Neural cell (in vitro differentiated cells): ENCODE measurements around the gene NRDC. TPM values are rescaled to one million over a fixed set of nuclear protein-coding genes. Genes with fewer than 3 reads are reported as not detected.

Experiments
- H2AFZ ChIP-seq: fragments of 200-600, 300-800 bp; sonication (generic), shearing (Covaris generic); 2 replicates; pipeline ENCODE4 v1.6.0; 2014; ENCODE audit warnings: low read depth, mild to moderate bottlenecking, antibody characterized with exemption, low read length, moderate library complexity
- H3F3A ChIP-seq: fragments of 200-600 bp; shearing (Covaris generic); 2 replicates; pipeline ENCODE4 v1.6.1; 2016; ENCODE audit warnings: mild to moderate bottlenecking, moderate library complexity, mixed read lengths, antibody characterized with exemption, low read length; ENCODE audit not compliant: insufficient read depth, poor library complexity, severe bottlenecking
- H3K27ac ChIP-seq: fragments of 200-600, 300-800 bp; sonication (generic), shearing (Covaris generic); 2 replicates; pipeline ENCODE4 v1.5.1; 2014; ENCODE audit warnings: mild to moderate bottlenecking, low read length, moderate library complexity
- H3K27me3 ChIP-seq: fragments of 300-800, 200-600 bp; sonication (generic), shearing (Covaris generic); 2 replicates; pipeline ENCODE4 v1.6.0; 2014; ENCODE audit warnings: mild to moderate bottlenecking, low read depth, low read length, moderate library complexity; ENCODE audit not compliant: insufficient read depth
- H3K36me3 ChIP-seq: fragments of 300-800, 200-600 bp; sonication (generic), shearing (Covaris generic); 2 replicates; pipeline ENCODE4 v1.5.1; 2014; ENCODE audit warnings: mild to moderate bottlenecking, antibody characterized with exemption, low read length, moderate library complexity; ENCODE audit not compliant: insufficient read depth
- H3K4me2 ChIP-seq: fragments of 300-800, 200-600 bp; sonication (generic), shearing (Covaris generic); 2 replicates; pipeline ENCODE4 v1.6.0; 2014; ENCODE audit warnings: mild to moderate bottlenecking, low read length
- H3K4me3 ChIP-seq: fragments of 300-800, 200-600 bp; sonication (generic), shearing (Covaris generic); 2 replicates; pipeline ENCODE4 v1.5.1; 2014; ENCODE audit warnings: mild to moderate bottlenecking, low read length, moderate library complexity
- H3K79me2 ChIP-seq: fragments of 200-600 bp; shearing (Covaris generic); replicated peaks from 2 replicates; pipeline ENCODE4 v1.6.0; 2014; ENCODE audit warnings: mild to moderate bottlenecking, low read length, moderate library complexity; ENCODE audit not compliant: insufficient read depth
- H3K9ac ChIP-seq: fragments of 300-800, 200-600 bp; sonication (generic), shearing (Covaris generic); 2 replicates; pipeline ENCODE4 v1.6.1; 2016; ENCODE audit warnings: mild to moderate bottlenecking, low read length, mixed read lengths
- H3K9me2 ChIP-seq: fragments of 200-600 bp; shearing (Covaris generic); 2 replicates; pipeline ENCODE4 v1.6.1; 2016; ENCODE audit warnings: mild to moderate bottlenecking, low read length, mixed read lengths; ENCODE audit not compliant: insufficient read depth
- H3K9me3 ChIP-seq: fragments of 200-600, 300-800 bp; sonication (generic), shearing (Covaris generic); 2 replicates; pipeline ENCODE4 v1.6.1; 2016; ENCODE audit warnings: mild to moderate bottlenecking, mixed run types, low read length, moderate library complexity, mixed read lengths
- H4K20me1 ChIP-seq: fragments of 200-600 bp; shearing (Covaris generic); 2 replicates; pipeline ENCODE4 v1.6.1; 2016; ENCODE audit warnings: mild to moderate bottlenecking, mixed run types; ENCODE audit not compliant: insufficient read depth
- EP300 ChIP-seq: fragments of 450-650 bp; conservative IDR thresholded peaks from 2 replicates; pipeline ENCODE4 v1.6.1; 2014; ENCODE audit warnings: antibody characterized with exemption, mild to moderate bottlenecking, moderate library complexity; ENCODE audit not compliant: poor library complexity, severe bottlenecking
- MXI1 ChIP-seq: fragments of 450-650 bp; conservative IDR thresholded peaks from 2 replicates; pipeline ENCODE4 v1.6.1; 2014; ENCODE audit warnings: antibody characterized with exemption, mild to moderate bottlenecking; ENCODE audit not compliant: poor library complexity, severe bottlenecking
- POLR2AphosphoS5 ChIP-seq: IDR thresholded peaks from 2 replicates; pipeline ENCODE4 v1.6.1; 2012
- RAD21 ChIP-seq: fragments of 450-650 bp; conservative IDR thresholded peaks from 2 replicates; pipeline ENCODE4 v1.6.1; 2014; ENCODE audit warnings: antibody characterized with exemption, mild to moderate bottlenecking, moderate library complexity
- SMC3 ChIP-seq: fragments of 450-650 bp; conservative IDR thresholded peaks from 2 replicates; pipeline ENCODE4 v1.6.1; 2014; ENCODE audit warnings: antibody characterized with exemption, mild to moderate bottlenecking, moderate library complexity; ENCODE audit not compliant: poor library complexity
- polyA plus RNA-seq: library from polyadenylated mRNA; depleted of rRNA; stranded (reverse); fragments of >200 nt; gene quantifications from 2 replicates; pipeline ENCODE4 v1.2.3, GENCODE V29; 2014
- TF ChIP-seq, protein P1 (sequence below): IDR thresholded peaks from 2 replicates; pipeline ENCODE4 v1.6.1; 2012; ENCODE audit warnings: borderline replicate concordance
- TF ChIP-seq, protein P2 (sequence below): fragments of 450-650 bp; IDR thresholded peaks from 2 replicates; pipeline ENCODE4 v1.5.1; 2014; ENCODE audit warnings: antibody characterized with exemption, mild to moderate bottlenecking, moderate library complexity; ENCODE audit not compliant: poor library complexity, severe bottlenecking

NRDC gene
- polyA plus RNA-seq, 1 donor from 2014 or later, result 114 TPM

DNA sequence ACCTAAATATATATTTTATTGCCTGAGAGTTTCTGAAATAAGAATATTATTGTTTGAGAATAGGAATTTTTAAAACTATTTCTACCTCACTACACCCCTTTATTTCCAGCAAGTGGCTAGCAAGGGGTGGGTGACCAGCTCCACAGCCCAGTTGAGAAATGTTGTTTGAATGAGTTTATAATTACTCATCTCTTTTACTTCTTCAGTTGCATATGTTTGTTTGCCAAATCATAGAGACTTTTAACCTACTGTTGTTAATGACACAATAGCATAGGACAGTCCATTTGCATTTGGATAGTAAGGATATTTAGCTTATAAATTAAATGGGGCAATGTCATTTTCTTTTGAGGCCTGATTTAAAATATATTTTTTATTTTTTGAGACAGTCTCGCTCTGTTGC is 127.8 kb downstream of the NRDC start:
- no peaks in the 10 kb centered on the region for H3F3A ChIP-seq
- H3K9me2 ChIP-seq, result no peaks in the 10 kb centered on the region
- no peak overlapping the region for H3K4me2 ChIP-seq
- H3K9ac ChIP-seq, result no peak overlapping the region
- peaks cover 8% of the 10 kb centered on the region for H3K36me3 ChIP-seq
- no peak overlapping the region for H2AFZ ChIP-seq
- H4K20me1 ChIP-seq, result no peaks in the 10 kb centered on the region
- no peaks in the 10 kb centered on the region for H3K9me3 ChIP-seq
- H3K27ac ChIP-seq, result no peak overlapping the region
- no peak overlapping the region for H3K4me3 ChIP-seq
- H3K27me3 ChIP-seq, result no peaks in the 10 kb centered on the region
- TF ChIP-seq, protein P1, sequence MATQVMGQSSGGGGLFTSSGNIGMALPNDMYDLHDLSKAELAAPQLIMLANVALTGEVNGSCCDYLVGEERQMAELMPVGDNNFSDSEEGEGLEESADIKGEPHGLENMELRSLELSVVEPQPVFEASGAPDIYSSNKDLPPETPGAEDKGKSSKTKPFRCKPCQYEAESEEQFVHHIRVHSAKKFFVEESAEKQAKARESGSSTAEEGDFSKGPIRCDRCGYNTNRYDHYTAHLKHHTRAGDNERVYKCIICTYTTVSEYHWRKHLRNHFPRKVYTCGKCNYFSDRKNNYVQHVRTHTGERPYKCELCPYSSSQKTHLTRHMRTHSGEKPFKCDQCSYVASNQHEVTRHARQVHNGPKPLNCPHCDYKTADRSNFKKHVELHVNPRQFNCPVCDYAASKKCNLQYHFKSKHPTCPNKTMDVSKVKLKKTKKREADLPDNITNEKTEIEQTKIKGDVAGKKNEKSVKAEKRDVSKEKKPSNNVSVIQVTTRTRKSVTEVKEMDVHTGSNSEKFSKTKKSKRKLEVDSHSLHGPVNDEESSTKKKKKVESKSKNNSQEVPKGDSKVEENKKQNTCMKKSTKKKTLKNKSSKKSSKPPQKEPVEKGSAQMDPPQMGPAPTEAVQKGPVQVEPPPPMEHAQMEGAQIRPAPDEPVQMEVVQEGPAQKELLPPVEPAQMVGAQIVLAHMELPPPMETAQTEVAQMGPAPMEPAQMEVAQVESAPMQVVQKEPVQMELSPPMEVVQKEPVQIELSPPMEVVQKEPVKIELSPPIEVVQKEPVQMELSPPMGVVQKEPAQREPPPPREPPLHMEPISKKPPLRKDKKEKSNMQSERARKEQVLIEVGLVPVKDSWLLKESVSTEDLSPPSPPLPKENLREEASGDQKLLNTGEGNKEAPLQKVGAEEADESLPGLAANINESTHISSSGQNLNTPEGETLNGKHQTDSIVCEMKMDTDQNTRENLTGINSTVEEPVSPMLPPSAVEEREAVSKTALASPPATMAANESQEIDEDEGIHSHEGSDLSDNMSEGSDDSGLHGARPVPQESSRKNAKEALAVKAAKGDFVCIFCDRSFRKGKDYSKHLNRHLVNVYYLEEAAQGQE, result no peak
- TF ChIP-seq EP300, result no peak
- no peak for TF ChIP-seq POLR2AphosphoS5
- TF ChIP-seq RAD21, result no peak
- no peaks in the 10 kb centered on the region for H3K79me2 ChIP-seq

DNA sequence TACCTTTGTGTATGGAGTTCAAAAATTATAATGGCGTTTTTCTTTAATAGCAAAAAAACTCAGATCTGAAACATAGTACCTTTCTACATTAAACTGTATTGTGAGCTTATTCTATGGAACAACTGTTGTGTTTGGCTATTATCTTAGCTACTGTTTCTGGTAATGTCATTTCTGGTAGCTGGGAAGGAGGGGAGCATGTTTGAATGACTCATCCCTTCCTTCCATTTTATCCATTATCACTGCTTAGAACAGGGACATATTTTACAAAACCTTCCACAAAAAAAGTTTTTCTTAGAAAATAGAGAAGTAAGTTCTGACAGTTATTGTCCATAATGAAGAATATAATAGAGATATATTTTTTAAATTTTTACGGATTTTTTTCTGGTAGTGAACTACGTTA is 128.3 kb downstream of the NRDC start:
- Histone ChIP-seq H3F3A (no peaks in the 10 kb centered on the region), H3K27ac (no peak overlapping the region), H3K4me2 (no peak overlapping the region), H2AFZ (no peak overlapping the region), H3K79me2 (no peaks in the 10 kb centered on the region), H4K20me1 (no peaks in the 10 kb centered on the region), H3K36me3 (peaks cover 8% of the 10 kb centered on the region), H3K27me3 (no peaks in the 10 kb centered on the region), H3K9ac (no peak overlapping the region), H3K4me3 (no peak overlapping the region), H3K9me3 (no peaks in the 10 kb centered on the region), H3K9me2 (no peaks in the 10 kb centered on the region)
- TF ChIP-seq, protein P1, result no peak
- TF ChIP-seq RAD21 (no peak), EP300 (no peak), POLR2AphosphoS5 (no peak), SMC3 (no peak), MXI1 (no peak)
- TF ChIP-seq, protein P2, sequence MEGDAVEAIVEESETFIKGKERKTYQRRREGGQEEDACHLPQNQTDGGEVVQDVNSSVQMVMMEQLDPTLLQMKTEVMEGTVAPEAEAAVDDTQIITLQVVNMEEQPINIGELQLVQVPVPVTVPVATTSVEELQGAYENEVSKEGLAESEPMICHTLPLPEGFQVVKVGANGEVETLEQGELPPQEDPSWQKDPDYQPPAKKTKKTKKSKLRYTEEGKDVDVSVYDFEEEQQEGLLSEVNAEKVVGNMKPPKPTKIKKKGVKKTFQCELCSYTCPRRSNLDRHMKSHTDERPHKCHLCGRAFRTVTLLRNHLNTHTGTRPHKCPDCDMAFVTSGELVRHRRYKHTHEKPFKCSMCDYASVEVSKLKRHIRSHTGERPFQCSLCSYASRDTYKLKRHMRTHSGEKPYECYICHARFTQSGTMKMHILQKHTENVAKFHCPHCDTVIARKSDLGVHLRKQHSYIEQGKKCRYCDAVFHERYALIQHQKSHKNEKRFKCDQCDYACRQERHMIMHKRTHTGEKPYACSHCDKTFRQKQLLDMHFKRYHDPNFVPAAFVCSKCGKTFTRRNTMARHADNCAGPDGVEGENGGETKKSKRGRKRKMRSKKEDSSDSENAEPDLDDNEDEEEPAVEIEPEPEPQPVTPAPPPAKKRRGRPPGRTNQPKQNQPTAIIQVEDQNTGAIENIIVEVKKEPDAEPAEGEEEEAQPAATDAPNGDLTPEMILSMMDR, result no peak
